Caco-2 (cell line): ENCODE results near the gene CDC16. TPM values are rescaled to one million over a fixed set of nuclear protein-coding genes. Genes with fewer than 3 reads are reported as not detected.

Experiments used
- BruUV-seq: library from RNA; stranded (reverse); fragments of 400-500 nt; replicated peaks from 2 replicates; lab custom pipeline; 2021; lab: Mats Ljungman, UMichigan
- CTCF ChIA-PET: fragments of 300-600 bp; sonication (Branson Sonifier 250); formaldehyde crosslinking; loops from one replicate; lab custom pipeline; 2022; ENCODE audit warnings: antibody characterized with exemption; lab: Charles Lee
- POLR2A ChIA-PET: fragments of 300-600 bp; sonication (Branson Sonifier 250); formaldehyde crosslinking; loops from one replicate; lab custom pipeline; 2022; ENCODE audit warnings: antibody characterized with exemption; lab: Charles Lee
- DNase-seq, 2 experiments: peaks; one replicate each; pipeline versions ENCODE4 v3.0.0 to v3.0.0-alpha.2; 2020 to 2022
- H3K27me3 ChIP-seq: replicated peaks from 2 replicates; pipeline ENCODE4 v1.6.0; 2011; ENCODE audit warnings: low read length; ENCODE audit not compliant: control insufficient read depth, insufficient read depth
- H3K36me3 ChIP-seq: 2 replicates; pipeline ENCODE4 v1.5.1; 2011; ENCODE audit warnings: low read length; ENCODE audit not compliant: control insufficient read depth, insufficient read depth
- H3K4me1 ChIP-seq: fragments of 250-450 bp; sonication (Bioruptor Pico); 2 replicates; pipeline ENCODE4 v1.5.1; 2020; ENCODE audit warnings: mild to moderate bottlenecking
- H3K4me3 ChIP-seq: 2 replicates; pipeline ENCODE4 v1.5.1; 2011; ENCODE audit warnings: low read depth, mild to moderate bottlenecking, control low read depth, low read length
- H3K9me3 ChIP-seq: fragments of 250-450 bp; sonication (Bioruptor Pico); 2 replicates; pipeline ENCODE4 v1.5.1; 2020; ENCODE audit warnings: mild to moderate bottlenecking, moderate library complexity
- H3K27ac Mint-ChIP-seq: one replicate; pipeline ENCODE4 v1.8.0; 2022; ENCODE audit warnings: mixed read lengths; ENCODE audit not compliant: unreplicated experiment
- H3K27me3 Mint-ChIP-seq: one replicate; pipeline ENCODE4 v1.8.0; 2022; ENCODE audit warnings: mixed read lengths; ENCODE audit not compliant: insufficient read depth, unreplicated experiment
- H3K36me3 Mint-ChIP-seq: one replicate; pipeline ENCODE4 v1.8.0; 2022; ENCODE audit warnings: mild to moderate bottlenecking, mixed read lengths; ENCODE audit not compliant: insufficient read depth, unreplicated experiment
- H3K4me1 Mint-ChIP-seq: one replicate; pipeline ENCODE4 v1.8.0; 2022; ENCODE audit warnings: low read depth, mixed read lengths; ENCODE audit not compliant: unreplicated experiment
- H3K4me3 Mint-ChIP-seq: one replicate; pipeline ENCODE4 v1.8.0; 2022; ENCODE audit warnings: mild to moderate bottlenecking, moderate library complexity, mixed read lengths; ENCODE audit not compliant: unreplicated experiment
- H3K9me3 Mint-ChIP-seq: one replicate; pipeline ENCODE4 v1.8.0; 2022; ENCODE audit warnings: mixed read lengths; ENCODE audit not compliant: unreplicated experiment
- CTCF ChIP-seq, 2 experiments: fragments of 200-600 bp in 1 of 2; IDR thresholded peaks; 1 replicate in 1 of 2; 2 replicates in 1 of 2; pipeline versions ENCODE4 v1.5.1 to v1.8.0; 2011 to 2022; ENCODE audit warnings: antibody characterized with exemption in 1 of 2, control low read depth in 1 of 2, inconsistent platforms in 1 of 2, low read depth in 1 of 2, low read length in 1 of 2, mild to moderate bottlenecking in 1 of 2, moderate library complexity in 1 of 2; ENCODE audit not compliant: insufficient read depth in 1 of 2, severe bottlenecking in 1 of 2, unreplicated experiment in 1 of 2
- intact Hi-C: fragments of 100-400 bp; cut with micrococcal nuclease; formaldehyde crosslinking; loops from one replicate; pipeline ENCODE4 v1.10.0; 2022; ENCODE audit not compliant: unreplicated experiment
- total RNA-seq: library from RNA; stranded (reverse); gene quantifications from 2 replicates; pipeline ENCODE4 v1.2.3, GENCODE V29; 2022

The CDC16 gene
- total RNA-seq, 1 experiment from 2014 or later: 80.5 TPM

GRCh38 chr13:114241918-114242317, 7.2 kb downstream of the CDC16 start:
- ChIA-PET CTCF (no interaction called here), POLR2A (no interaction called here)
- TF ChIP-seq CTCF (IDR thresholded peaks at IDR 0.05; ENCODE audit: insufficient read depth in 1 of 2, low read depth in 1 of 2, low read length in 1 of 2, severe bottlenecking in 1 of 2, unreplicated experiment in 1 of 2): no peak
- Histone ChIP-seq H3K4me3 (no peak overlapping the region), H3K9me3 (no peaks in the 10 kb centered on the region), H3K27me3 (no peaks in the 10 kb centered on the region), H3K36me3 (peaks cover 7% of the 10 kb centered on the region), H3K4me1 (no peaks in the 10 kb centered on the region)
- BruUV-seq: no TSS peak
- Mint-ChIP-seq H3K36me3 (peaks cover 83% of the 10 kb centered on the region), H3K9me3 (no peaks in the 10 kb centered on the region), H3K27ac (no peak overlapping the region), H3K4me1 (no peaks in the 10 kb centered on the region), H3K4me3 (no peak overlapping the region), H3K27me3 (no peaks in the 10 kb centered on the region)
- intact Hi-C loops: no loop called here
- no peak for DNase-seq

GRCh38 chr13:114243971-114244370, 9.3 kb downstream of the CDC16 start:
- intact Hi-C loops: no loop called here
- Histone ChIP-seq H3K4me1 (no peaks in the 10 kb centered on the region), H3K36me3 (peaks cover 6% of the 10 kb centered on the region), H3K9me3 (no peaks in the 10 kb centered on the region), H3K27me3 (no peaks in the 10 kb centered on the region), H3K4me3 (no peak overlapping the region)
- Mint-ChIP-seq H3K27me3 (no peaks in the 10 kb centered on the region), H3K36me3 (peaks cover 84% of the 10 kb centered on the region), H3K4me3 (no peak overlapping the region), H3K9me3 (no peaks in the 10 kb centered on the region), H3K4me1 (no peaks in the 10 kb centered on the region), H3K27ac (no peak overlapping the region)
- DNase-seq: no peak
- TF ChIP-seq CTCF (IDR thresholded peaks at IDR 0.05; ENCODE audit: insufficient read depth in 1 of 2, low read depth in 1 of 2, low read length in 1 of 2, severe bottlenecking in 1 of 2, unreplicated experiment in 1 of 2): no peak
- POLR2A ChIA-PET: no interaction called here
- CTCF ChIA-PET: no interaction called here
- no TSS peak for BruUV-seq

GRCh38 chr13:114244637-114245036, 9.9 kb downstream of the CDC16 start:
- Histone ChIP-seq H3K36me3 (peaks cover 7% of the 10 kb centered on the region), H3K4me1 (no peaks in the 10 kb centered on the region), H3K4me3 (no peak overlapping the region), H3K27me3 (no peaks in the 10 kb centered on the region), H3K9me3 (no peaks in the 10 kb centered on the region)
- no TSS peak for BruUV-seq
- Mint-ChIP-seq H3K36me3 (peaks cover 83% of the 10 kb centered on the region), H3K27ac (no peak overlapping the region), H3K4me1 (no peaks in the 10 kb centered on the region), H3K27me3 (no peaks in the 10 kb centered on the region), H3K4me3 (no peak overlapping the region), H3K9me3 (no peaks in the 10 kb centered on the region)
- intact Hi-C loops: no loop called here
- ChIA-PET CTCF (no interaction called here), POLR2A (no interaction called here)
- no peak for TF ChIP-seq CTCF (IDR thresholded peaks at IDR 0.05; ENCODE audit: insufficient read depth in 1 of 2, low read depth in 1 of 2, low read length in 1 of 2, severe bottlenecking in 1 of 2, unreplicated experiment in 1 of 2)
- no peak for DNase-seq
